ENCODE measurements around the gene CDK11A.

CDK11A gene

DNA sequence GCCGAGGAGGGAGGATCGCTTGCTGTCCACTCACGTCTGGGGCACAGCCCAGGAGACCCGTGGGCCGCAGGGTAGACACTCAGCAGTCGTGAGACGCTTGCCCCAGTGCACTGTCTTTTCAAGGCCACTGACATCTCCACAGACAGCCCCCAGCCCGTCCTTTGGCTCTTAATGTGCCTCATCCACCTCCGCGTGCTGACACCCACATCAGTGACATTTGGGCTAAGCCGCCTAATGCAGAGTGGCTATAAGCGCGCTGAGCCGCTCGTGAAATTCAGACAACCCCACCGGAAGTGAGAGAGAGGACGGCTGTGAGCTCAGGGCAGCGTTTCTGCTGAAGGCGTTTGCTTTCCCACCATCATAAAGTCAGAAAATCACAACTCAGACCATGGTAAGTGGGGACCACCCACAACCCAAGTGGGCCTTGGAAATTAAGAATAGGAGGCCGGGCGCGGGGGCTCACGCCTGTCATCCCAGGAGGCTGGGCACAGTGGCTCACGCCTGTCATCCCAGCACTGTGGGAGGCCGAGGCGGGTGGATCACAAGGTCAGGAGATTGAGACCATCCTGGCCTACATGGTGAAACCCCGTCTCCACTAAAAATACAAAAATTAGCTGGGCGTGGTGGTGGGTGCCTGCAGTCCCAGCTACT lies 40.0 kb downstream of the CDK11A start:
- no peak for DNase-seq (ENCODE audit: low read depth)
- TF ChIP-seq, protein P1, sequence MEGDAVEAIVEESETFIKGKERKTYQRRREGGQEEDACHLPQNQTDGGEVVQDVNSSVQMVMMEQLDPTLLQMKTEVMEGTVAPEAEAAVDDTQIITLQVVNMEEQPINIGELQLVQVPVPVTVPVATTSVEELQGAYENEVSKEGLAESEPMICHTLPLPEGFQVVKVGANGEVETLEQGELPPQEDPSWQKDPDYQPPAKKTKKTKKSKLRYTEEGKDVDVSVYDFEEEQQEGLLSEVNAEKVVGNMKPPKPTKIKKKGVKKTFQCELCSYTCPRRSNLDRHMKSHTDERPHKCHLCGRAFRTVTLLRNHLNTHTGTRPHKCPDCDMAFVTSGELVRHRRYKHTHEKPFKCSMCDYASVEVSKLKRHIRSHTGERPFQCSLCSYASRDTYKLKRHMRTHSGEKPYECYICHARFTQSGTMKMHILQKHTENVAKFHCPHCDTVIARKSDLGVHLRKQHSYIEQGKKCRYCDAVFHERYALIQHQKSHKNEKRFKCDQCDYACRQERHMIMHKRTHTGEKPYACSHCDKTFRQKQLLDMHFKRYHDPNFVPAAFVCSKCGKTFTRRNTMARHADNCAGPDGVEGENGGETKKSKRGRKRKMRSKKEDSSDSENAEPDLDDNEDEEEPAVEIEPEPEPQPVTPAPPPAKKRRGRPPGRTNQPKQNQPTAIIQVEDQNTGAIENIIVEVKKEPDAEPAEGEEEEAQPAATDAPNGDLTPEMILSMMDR (IDR thresholded peaks at IDR 0.05; ENCODE audit: low read length, missing control alignments): no peak
- H3K4me3 ChIP-seq (replicated peaks; ENCODE audit: low read depth, low read length): no peak overlapping the region

- H3K4me3 ChIP-seq (replicated peaks; ENCODE audit: low read depth, low read length): no peak overlapping the region
- no peak for DNase-seq (ENCODE audit: low read depth)
- TF ChIP-seq, protein P1 (IDR thresholded peaks at IDR 0.05; ENCODE audit: low read length, missing control alignments): no peak
These were observed 40.9 kb downstream of the CDK11A start for GRCh38 chr1:1683104-1683905.

DNA sequence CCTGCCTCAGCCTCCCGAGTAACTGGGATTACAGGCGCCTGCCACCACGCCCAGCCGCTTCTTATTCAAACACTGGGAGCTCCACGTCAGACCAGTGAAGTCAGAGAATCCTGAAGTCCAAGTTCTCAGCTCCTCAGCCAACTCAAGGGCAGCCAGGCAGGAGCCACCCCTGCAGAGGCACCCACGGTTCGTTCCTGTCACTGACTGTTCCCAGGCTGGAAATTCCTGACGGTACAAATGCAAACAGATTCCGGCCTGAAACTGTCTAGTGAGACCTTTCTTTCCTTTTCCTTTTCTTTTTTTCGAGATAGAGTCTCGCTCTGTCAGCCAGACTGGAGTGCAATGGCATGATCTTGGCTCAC lies 43.3 kb downstream of the CDK11A start:
- DNase-seq (ENCODE audit: low read depth): no peak
- TF ChIP-seq, protein P1 (IDR thresholded peaks at IDR 0.05; ENCODE audit: low read length, missing control alignments): no peak
- H3K4me3 ChIP-seq (replicated peaks; ENCODE audit: low read depth, low read length): no peak overlapping the region

DNA sequence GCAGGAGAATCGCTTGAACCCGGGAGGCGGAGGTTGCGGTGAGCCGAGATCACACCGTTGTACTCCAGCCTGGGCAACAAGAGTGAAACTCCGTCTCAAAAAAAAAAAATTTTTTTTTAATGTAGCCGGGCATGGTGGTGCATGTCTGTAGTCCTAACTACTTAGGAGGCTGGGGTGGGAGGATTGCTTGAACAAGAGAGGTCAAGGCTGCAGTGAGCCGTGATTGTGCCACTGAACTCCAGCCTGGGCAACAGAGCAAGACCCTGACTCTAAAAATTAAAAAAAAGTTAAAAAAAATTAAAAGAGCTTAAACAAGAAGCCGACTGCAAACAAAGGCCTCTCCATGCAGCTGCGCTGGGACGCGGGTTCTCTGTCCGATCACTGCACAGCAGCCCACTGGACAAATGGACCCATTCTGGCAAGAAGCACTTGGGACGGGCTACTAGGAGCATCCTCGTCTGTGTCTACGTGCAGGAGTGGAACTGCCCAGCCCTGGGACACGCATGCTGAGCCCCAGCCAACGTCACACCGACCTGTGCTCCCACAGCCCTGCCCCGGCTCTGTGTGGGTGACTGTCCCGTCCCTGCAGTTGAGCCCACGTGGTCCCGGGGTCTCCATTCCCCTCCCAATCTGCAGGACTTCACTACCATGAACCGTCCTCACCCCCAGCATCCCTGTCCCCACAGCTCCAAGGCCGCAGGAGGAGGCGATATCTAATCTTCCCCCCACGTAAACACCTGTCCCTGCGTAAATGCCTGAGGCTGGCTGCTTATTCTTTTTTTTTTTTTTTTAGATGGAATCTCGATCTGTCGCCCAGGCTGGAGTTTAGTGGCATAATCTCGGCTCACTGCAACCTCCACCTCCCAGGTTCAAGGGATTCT lies 43.9 kb downstream of the CDK11A start:
- TF ChIP-seq, protein P1 (IDR thresholded peaks at IDR 0.05; ENCODE audit: low read length, missing control alignments): no peak
- no peak for DNase-seq (ENCODE audit: low read depth)
- H3K4me3 ChIP-seq (replicated peaks; ENCODE audit: low read depth, low read length): no peak overlapping the region

DNA sequence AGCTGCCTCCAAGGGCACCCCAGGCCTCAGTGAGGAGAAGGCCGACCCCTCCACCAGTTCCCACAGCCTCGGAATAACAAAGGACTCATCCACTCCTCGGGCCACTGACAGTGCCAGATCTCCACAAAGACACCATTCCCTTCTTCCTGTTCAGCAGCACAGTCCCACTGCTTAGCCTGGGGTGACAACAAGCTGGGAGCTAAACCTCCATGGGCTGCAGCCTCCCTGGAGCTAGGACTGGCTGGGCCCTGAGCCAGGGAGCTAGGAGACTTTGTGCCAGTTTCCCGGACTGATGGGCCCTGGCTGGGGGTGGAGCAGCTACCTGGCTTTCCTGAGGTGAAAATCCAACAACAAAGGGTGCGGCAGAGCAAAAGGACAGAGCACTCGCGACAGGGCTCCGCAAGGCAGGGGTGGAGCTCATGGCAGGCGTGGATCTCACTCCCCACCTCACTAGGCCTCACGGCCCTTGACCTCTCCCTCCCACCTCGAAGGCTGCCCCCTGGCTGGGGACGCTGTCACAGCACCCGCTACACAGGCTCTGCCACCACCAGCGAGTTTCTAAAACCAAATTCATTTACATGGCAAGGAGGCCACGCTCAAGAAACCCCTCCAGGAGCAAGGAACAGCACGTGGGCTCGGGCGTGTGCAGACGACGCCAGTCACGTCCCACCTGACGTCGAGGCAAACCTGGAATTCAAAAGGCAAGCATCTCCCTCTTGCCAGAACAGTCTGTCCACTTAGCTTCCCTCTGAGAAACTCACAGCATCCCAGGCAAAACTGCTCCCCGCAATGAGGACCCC lies 45.4 kb downstream of the CDK11A start:
- no peak overlapping the region for H3K4me3 ChIP-seq (replicated peaks; ENCODE audit: low read depth, low read length)
- no peak for DNase-seq (ENCODE audit: low read depth)
- TF ChIP-seq, protein P1 (IDR thresholded peaks at IDR 0.05; ENCODE audit: low read length, missing control alignments): peak; percentile 19
